ENCODE results near the gene CSNK1D.

Gene CSNK1D

DNA sequence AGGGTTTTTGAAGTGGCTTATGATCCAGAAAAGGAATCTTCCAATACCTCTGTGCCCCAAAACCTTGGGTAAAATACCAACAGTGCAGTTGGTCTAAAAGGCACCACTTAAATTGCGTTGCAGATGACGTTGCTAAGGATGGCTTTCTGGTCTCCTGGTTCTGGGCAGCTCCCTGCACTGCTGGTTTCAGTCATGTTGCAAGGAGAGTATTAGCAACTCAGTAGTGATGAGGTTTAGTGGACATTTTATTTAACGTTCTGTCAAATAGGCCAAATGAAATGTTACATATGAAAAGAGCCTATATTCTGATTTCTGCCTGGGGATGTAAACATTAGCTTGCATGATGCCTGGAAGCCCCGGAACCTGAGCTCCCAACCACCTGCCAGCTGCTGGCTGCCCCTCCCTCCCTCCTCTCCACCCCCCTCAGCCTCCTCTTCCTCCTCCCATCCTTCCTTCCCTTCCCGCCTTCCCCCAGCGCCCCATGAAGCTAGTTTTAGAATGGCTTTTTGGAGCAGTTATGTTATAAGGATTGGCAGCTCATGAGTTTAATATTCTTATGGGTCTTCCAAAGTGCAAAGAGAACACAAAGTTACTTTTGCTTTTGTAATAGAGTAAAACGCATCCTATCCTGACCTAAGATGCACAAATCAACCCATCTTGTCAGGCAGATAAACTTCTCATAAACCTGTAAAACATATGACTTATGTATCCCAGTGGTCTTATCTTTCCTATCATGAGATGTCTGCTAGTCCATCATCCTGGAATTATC, 23.2 kb upstream of the CSNK1D start:
- no peak for DNase-seq

DNA sequence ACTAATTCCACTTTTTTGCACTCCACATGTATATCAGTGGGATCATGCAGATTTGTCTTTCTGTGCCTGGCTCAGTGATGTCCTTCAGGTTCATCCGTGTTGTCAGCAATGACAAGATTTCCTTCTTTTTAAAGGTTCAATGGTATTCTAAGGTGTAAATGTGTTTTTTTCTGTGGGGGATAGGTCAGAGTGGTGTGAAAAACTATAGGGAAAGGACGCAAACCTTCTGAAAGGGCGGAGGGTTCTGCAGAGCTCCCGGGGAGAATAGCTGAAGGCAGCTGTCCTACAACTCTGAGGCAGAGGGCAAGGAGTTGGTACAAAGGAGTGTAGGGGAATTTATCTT, 21.9 kb upstream of the CSNK1D start:
- DNase-seq: no peak

GRCh38 chr17:82294064-82294773, 20.7 kb upstream of the CSNK1D start:
- no peak for DNase-seq

DNA sequence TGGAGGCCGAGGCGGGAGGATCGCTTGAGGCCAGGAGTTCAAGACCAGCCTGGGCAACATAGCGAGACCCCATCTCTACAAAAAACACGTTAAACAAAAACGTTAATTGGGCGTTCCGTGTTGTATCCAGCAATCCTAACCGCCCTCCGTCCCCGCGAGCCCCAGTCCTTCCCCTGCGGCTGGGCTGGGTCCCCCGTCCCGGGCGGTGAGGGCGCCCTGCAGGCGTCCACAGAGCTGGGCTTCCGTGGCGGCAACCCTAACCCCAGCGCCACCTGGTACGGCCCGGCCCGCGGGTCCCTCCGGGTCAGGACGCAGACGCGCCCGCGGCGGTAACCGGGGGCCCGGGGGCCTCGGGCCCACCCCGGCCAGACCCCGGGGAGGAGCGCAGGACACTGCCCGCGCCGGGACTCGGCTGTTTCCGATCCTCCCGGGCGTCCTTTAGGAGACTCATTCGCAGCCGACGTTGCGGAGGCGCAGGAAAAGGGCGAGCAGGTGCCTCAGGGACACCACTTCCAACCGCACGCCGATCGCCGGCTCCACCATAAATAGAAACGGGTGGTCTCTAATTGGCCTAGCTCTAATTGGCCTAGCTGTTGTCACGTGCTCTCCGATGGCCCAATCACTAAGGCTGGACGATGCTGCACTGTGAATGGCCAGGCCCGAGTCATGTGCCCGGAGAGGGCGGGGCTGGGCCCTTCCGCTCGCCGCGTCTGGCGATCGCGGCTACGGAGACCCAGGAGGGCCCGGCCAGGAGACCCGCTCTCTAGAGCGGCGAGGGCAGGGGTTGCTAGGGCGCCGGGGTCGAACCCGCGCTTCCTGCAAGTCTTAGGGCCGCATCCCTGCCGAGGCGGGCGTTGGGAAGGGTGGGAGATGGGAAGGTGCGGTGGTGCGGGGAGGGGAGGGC, 19.0 kb upstream of the CSNK1D start:
- peak; percentile 64 to 98 (median 94) for DNase-seq

DNA sequence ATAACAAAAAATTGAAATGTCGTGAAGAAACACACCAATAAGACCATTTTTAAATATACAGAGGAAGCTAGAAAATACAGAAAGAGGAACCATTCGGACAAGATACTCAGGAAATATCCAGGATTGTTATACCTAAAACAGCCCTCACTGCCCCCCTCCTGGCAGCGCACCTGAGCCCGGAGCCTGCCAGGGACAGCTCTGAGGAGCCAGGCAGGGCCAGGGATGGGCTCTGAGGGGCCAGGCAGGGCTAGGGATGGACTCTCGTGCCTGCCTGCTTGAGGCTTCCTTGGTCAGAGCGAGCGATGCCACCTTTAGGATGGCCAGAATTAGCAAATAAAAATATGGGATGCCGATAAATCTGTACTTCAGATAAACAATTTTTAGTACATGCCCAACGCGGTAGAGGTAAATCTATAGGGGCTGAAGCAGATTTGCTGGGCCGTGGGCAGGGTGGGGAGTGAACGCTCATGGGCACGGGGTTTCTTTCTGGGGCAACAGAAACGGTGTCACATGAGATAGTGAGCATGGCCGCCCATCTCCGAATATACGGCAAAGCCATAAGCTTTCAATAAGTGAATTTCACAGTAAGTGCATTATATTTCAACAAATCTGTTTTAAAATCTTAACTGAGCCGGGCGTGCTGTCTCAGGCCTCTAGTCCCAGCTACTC, 18.2 kb upstream of the CSNK1D start:
- DNase-seq: no peak

DNA sequence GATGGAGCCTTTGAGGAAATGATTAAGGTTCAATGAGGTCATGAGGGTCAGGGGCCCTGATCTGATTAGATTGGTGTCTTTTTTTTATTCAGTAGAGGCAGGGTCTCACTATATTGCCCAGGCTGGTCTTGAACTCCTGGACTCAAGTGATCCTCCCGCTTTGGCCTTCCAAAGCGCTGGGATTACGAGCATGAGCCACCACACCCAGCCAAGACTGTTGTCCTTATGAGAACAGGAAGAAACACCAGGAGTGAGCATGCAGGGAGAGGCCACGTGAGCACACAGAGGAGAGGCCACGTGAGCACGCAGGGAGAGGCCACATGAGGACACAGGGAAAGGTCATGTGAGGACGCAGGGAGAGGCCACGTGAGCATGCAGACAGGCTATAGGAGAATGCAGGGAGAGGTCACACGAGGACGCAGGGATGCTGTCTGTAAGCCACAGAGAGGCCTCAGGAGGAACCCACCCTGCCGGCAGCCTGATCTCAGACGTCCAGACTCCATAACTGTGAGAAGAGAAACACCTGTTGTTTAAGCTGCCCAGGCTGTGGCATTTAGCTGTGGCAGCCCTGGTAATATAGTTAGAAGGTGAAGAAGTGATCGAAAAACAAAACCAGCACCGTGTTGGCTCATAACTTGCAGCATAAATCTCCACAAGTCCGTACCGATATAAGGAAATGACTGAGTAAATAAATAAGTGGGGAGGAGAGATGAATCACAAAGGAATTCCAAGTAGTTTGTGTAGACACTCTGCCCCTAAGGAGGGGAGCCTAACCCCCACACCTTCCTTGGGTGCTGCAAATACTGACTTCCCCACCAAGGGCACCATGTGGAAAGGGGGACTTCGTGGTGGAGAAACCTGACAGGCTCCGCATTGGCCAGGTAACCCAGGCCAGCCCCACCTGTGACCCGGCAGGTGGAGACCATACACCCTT, 14.6 kb upstream of the CSNK1D start:
- no peak for DNase-seq

DNA sequence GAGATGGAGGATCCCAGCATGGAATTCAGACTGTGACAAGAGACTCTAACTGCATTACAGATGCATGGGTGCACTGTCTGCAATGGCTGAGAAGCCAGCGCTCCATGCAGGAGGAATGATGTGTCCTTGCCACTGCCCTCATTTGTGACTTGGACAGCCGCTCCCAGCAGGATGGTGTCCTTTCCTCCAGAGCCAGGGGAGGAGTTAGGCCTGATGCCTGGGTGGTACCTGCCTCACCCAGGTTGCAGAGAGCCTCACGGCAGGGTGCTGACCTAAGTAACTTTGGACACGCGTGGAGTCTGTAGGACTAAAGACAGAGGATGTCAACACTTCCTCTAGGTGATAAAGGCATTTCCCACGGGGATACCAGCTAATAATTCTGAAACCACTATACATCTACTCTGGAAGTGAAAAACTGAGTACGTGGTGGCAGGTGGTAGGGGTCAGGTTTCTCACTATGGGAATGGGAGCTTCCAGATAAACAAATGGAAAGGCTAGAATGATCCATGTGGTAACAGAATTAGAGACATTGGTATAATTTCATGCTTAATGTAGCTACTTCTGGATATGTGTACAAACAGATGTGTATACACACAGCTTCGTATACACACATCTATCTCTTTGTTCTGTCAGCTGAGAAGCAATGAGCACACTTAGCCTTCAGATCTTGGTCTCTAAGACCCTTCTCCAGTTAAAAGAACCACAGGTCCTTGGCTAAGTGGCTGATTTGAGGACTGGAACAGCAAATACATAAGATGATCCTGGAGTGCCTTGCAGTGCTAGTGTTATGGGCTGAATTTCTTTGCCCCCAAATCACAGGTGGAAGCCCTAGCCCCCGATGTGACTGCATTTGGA, 13.7 kb upstream of the CSNK1D start:
- DNase-seq: no peak

DNA sequence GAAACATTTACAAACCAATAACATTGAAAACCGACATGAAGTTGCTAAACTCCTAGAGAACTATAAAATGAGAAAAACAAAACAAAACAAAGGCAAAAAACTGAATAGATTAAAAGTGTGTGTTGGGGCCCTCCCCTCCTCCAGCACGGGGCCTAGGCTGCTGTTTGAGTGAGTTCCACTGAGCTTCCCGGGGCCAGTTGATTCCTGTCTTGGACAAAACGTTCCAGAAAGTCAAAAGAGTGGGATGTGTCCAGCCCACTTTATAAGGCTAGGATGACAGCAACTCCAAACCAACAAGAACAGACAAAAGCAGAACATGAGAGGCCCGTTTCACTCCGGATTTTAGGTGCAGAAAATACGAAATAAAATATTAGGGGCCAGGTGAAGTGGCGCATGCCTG, 11.6 kb upstream of the CSNK1D start:
- DNase-seq: no peak

DNA sequence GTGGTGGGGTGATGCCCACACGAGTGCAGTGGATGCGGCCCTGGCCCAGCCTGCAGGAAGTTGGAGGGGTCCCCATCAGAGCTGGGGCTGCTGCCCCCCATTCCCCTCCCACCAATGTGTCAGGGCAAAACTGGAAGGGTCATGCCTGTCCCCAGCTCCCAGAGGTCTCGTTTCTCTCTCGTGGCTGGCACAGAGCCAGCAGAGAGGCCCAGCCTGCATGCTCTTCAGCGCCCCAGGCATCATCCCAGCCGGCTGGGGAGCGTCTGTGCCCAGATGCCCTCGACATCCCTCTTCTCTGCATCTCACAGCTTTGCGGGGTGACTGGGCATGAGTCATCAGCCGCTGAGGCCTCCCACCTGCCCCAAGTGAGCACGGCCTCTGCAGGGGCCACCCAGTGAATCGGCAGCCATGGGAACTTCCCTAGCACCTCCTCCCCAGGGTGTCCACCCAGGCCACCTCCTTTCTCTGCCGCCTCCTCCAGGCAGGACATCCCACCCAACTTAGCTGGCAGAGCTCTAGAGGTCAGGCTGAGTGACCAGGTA, 9.8 kb upstream of the CSNK1D start:
- no peak for DNase-seq

- no peak for DNase-seq
These were observed 9.0 kb upstream of the CSNK1D start for GRCh38 chr17:82282239-82283207.

- no peak for DNase-seq
These were observed 8.2 kb upstream of the CSNK1D start for GRCh38 chr17:82281502-82282238.

GRCh38 chr17:82281076-82281475, 7.6 kb upstream of the CSNK1D start:
- DNase-seq: no peak

DNA sequence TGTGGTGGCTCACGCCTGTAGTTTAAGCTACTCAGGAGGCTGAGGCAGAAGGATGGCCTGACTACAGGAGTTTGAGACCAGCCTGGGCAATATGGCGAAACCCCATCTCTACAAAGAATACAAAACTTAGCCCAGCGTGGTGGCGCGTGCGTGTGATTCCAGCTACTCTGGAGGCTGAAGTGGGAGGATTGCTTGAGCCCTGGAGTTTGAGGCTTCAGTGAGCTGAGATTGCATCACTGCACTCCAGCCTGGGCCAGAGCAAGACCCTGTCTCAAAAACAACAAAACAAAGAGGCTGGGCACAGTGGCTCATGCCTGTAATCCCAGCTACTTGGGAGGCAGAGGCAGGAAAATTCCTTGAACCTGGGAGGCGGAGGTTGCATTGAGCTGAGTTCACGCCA, 7.0 kb upstream of the CSNK1D start:
- DNase-seq: no peak

DNA sequence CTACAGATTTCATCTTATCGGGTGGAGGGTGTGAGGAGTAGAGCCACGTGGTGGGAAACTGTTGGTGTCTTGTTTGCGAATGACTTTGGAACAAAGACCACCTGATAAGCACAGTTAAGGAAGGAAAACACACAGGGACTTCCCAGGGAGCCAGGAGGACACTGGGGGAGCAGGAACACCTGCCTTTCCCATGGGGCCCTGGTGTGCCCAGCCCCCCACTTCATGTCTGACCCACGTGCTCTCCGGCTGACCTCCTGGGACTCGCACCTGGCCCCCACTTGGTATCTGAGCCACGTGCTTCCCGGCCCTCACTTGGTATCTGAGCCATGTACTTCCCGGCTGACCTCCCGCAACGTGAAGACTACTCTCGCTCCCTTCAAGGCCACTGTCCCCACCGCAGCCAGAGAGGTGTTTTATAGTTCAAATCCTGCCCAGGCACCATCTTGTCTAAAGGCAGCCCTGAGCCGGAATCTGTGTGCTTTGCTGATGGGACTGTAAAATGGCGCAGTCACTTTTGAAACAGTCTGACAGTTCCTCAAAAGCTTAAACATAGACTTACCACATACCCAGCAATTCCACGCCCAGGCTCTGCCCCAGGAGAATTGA, 5.4 kb upstream of the CSNK1D start:
- DNase-seq: no peak

GRCh38 chr17:82278308-82278707, 4.8 kb upstream of the CSNK1D start:
- no peak for DNase-seq

DNA sequence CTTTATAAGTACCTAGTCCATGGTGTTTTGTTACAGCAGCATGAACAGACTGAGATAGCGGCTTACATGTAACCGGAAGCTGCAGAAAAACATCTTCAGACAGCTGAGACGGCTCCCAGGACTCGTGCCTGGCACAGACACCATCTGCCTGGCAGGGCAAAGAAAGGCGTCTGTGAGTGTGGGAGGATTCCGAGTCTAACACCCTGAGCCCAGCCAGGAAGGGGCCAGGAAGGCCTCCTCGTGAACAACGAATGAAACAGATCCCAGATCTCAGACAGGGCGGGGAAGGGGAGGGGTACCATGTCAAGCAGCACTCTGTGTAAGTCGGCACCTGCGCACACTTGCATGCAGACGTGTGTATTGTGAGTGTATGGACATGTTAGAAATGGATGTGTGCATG, 4.4 kb upstream of the CSNK1D start:
- peak in 9 of 58 donors; percentile 9 to 60 (median 18) for DNase-seq

GRCh38 chr17:82276938-82277337, 3.4 kb upstream of the CSNK1D start:
- DNase-seq: no peak

Measured in anterior cingulate cortex (tissue), 58 donors.